Breast epithelium (tissue), 4 donors: ENCODE measurements around the gene FRS2. TPM values are rescaled to one million over a fixed set of nuclear protein-coding genes. Genes with fewer than 3 reads are reported as not detected.

Experiments
- DNase-seq, 2 donors: peaks; one replicate each; pipeline ENCODE4 v3.0.0-alpha.2; 2019; ENCODE audit warnings: low spot score in 2 of 2
- H3K27ac ChIP-seq, 2 donors: fragments of 200-600 bp; sonication (generic) in 1 of 2; one replicate each; pipeline ENCODE4 v1.5.1; 2016 to 2019; ENCODE audit warnings: mild to moderate bottlenecking in 1 of 2
- H3K27me3 ChIP-seq, 2 donors: fragments of 200-600 bp; sonication (generic) in 1 of 2; one replicate each; pipeline versions ENCODE4 v1.5.1 to v1.6.0; 2017 to 2019; ENCODE audit warnings: control low read depth in 1 of 2, mild to moderate bottlenecking in 1 of 2
- H3K36me3 ChIP-seq: fragments of 200-600 bp; one replicate; pipeline ENCODE4 v1.5.1; 2019
- H3K4me1 ChIP-seq, 2 donors: fragments of 200-600 bp; sonication (generic); one replicate each; pipeline ENCODE4 v1.5.1; 2016 to 2019; ENCODE audit warnings: control low read depth in 1 of 2
- H3K4me3 ChIP-seq, 3 donors: fragments of 200-600 bp; sonication (generic); 1 replicate in 2 of 3; 2 replicates in 1 of 3; pipeline ENCODE4 v1.5.1; 2016 to 2019; ENCODE audit warnings: mild to moderate bottlenecking in 3 of 3, moderate library complexity in 2 of 3
- H3K9me3 ChIP-seq, 2 donors: fragments of 200-600 bp; sonication (generic) in 1 of 2; one replicate each; pipeline ENCODE4 v1.5.1; 2016 to 2019; ENCODE audit warnings: control low read depth in 1 of 2
- POLR2A ChIP-seq: fragments of 450-650 bp; IDR thresholded peaks from one replicate; pipeline ENCODE4 v1.6.1; 2016; ENCODE audit warnings: antibody characterized with exemption, mild to moderate bottlenecking, moderate library complexity
- POLR2AphosphoS5 ChIP-seq, 3 donors: sonication (generic); formaldehyde crosslinking; IDR thresholded peaks; one replicate each; pipeline ENCODE4 v1.6.1; 2017; ENCODE audit warnings: antibody characterized with exemption in 3 of 3
- intact Hi-C: fragments of 100-400 bp; cut with DNase I; formaldehyde crosslinking; loops from one replicate; pipeline ENCODE4 v1.15.1; 2023; ENCODE audit warnings: low total_unique reads
- total RNA-seq, 3 donors: library from RNA; depleted of rRNA; stranded (reverse); fragments of >200 nt; gene quantifications; one replicate each; pipeline ENCODE4 v1.1.0, GENCODE V29; 2016
- TF ChIP-seq, protein P1 (sequence below), 3 donors: fragments of 450-650 bp; IDR thresholded peaks; one replicate each; pipeline ENCODE4 v1.5.1; 2016 to 2017; ENCODE audit warnings: antibody characterized with exemption in 3 of 3, mild to moderate bottlenecking in 3 of 3, moderate library complexity in 3 of 3

The FRS2 gene
- total RNA-seq, 3 donors from 2014 or later = 54.9 to 125 (median 72.4) TPM

GRCh38 chr12:69509308-69509736 lies 39.1 kb downstream of the FRS2 start:
- Histone ChIP-seq H3K4me1 (no peaks in the 10 kb centered on the region), H3K27ac (no peak overlapping the region), H3K36me3 (no peaks in the 10 kb centered on the region), H3K27me3 (no peaks in the 10 kb centered on the region), H3K9me3 (no peaks in the 10 kb centered on the region), H3K4me3 (no peak overlapping the region)
- TF ChIP-seq, protein P1, sequence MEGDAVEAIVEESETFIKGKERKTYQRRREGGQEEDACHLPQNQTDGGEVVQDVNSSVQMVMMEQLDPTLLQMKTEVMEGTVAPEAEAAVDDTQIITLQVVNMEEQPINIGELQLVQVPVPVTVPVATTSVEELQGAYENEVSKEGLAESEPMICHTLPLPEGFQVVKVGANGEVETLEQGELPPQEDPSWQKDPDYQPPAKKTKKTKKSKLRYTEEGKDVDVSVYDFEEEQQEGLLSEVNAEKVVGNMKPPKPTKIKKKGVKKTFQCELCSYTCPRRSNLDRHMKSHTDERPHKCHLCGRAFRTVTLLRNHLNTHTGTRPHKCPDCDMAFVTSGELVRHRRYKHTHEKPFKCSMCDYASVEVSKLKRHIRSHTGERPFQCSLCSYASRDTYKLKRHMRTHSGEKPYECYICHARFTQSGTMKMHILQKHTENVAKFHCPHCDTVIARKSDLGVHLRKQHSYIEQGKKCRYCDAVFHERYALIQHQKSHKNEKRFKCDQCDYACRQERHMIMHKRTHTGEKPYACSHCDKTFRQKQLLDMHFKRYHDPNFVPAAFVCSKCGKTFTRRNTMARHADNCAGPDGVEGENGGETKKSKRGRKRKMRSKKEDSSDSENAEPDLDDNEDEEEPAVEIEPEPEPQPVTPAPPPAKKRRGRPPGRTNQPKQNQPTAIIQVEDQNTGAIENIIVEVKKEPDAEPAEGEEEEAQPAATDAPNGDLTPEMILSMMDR (IDR thresholded peaks at IDR 0.05) = no peak
- TF ChIP-seq POLR2A (no peak), POLR2AphosphoS5 (IDR thresholded peaks at IDR 0.05) (no peak)
- DNase-seq = no peak
- intact Hi-C loops = no loop called here

- Histone ChIP-seq H3K9me3 (no peaks in the 10 kb centered on the region), H3K36me3 (no peaks in the 10 kb centered on the region), H3K27ac (no peak overlapping the region), H3K4me1 (no peaks in the 10 kb centered on the region), H3K4me3 (no peak overlapping the region), H3K27me3 (no peaks in the 10 kb centered on the region)
- TF ChIP-seq POLR2AphosphoS5 (IDR thresholded peaks at IDR 0.05) = no peak
- intact Hi-C loops = no loop called here
- no peak for DNase-seq
Measured at GRCh38 chr12:69509904-69510827, 40.0 kb downstream of the FRS2 start.

- Histone ChIP-seq H3K27ac (no peak overlapping the region), H3K4me1 (no peaks in the 10 kb centered on the region), H3K4me3 (no peak overlapping the region), H3K9me3 (no peaks in the 10 kb centered on the region), H3K36me3 (no peaks in the 10 kb centered on the region), H3K27me3 (no peaks in the 10 kb centered on the region)
- no peak for DNase-seq
- TF ChIP-seq POLR2A (no peak), POLR2AphosphoS5 (IDR thresholded peaks at IDR 0.05) (no peak)
- TF ChIP-seq, protein P1 (IDR thresholded peaks at IDR 0.05) = no peak
- intact Hi-C loops = no loop called here
Measured at GRCh38 chr12:69511016-69511415, 40.8 kb downstream of the FRS2 start.

DNA sequence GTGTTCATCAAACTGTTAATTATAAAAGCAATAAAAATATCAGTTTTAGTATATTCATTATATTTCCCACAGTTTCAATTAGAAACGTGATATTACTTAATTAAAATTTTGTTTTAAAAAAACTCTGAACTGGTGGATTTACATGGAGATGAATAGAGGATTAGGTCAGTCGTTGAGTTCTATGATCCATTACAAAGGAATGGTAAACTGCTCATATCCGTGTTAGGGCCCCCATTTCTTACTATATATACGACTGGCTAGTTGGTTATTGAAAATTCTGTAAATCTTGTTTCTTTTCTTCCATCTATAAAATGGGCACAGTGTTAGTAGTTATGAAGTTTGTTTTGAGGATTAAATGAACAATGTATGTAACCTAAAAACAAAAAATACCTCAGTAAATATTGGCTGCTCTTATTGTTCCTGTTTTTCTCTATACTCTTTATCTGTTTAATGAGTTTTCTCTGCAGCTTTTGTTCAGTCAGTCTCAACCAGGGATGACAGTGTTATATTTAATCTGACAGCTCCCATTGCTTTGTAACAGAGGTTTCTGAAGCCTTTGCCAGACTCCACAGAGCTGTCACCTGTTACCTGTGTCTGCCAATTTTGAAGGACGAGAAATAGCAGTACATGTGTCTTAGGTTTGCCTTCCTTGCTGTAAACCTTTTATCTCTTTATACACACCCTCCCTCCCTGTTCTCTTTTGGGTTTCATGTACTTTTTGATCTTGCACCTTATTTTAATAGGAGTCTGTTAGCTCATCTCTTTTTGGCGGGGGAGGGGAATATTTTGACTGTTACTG lies 41.5 kb downstream of the FRS2 start:
- Histone ChIP-seq H3K27ac (no peak overlapping the region), H3K4me3 (no peak overlapping the region), H3K4me1 (no peaks in the 10 kb centered on the region), H3K9me3 (no peaks in the 10 kb centered on the region), H3K36me3 (no peaks in the 10 kb centered on the region), H3K27me3 (no peaks in the 10 kb centered on the region)
- TF ChIP-seq, protein P1 (IDR thresholded peaks at IDR 0.05) = no peak
- no peak for TF ChIP-seq POLR2A
- no peak for TF ChIP-seq POLR2AphosphoS5 (IDR thresholded peaks at IDR 0.05)
- intact Hi-C loops = no loop called here
- DNase-seq = no peak

DNA sequence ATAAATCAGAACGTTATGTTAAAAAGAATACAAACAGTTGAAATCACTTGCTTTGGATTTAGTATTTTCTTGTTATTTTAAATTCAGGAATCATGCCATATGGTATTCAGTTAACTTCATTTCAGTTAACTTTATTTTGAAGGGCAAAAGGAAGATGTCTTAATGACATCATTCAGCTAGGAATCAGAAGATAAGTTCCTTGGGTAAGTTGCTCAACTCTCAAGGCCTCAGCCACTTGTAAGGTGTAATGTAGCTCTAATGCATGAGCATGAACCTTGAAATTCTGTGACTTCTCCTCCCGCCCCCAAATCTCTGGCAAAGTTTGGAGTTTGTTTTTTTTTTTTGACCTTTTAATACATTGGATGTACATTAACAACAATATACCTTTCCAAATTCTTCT lies 42.6 kb downstream of the FRS2 start:
- no peak overlapping the region for H3K4me3 ChIP-seq
- no peak overlapping the region for H3K27ac ChIP-seq
- intact Hi-C loops = no loop called here
- no peaks in the 10 kb centered on the region for H3K4me1 ChIP-seq
- TF ChIP-seq, protein P1 (IDR thresholded peaks at IDR 0.05) = no peak
- TF ChIP-seq POLR2A = no peak
- TF ChIP-seq POLR2AphosphoS5 (IDR thresholded peaks at IDR 0.05) = no peak
- no peaks in the 10 kb centered on the region for H3K9me3 ChIP-seq
- H3K27me3 ChIP-seq = no peaks in the 10 kb centered on the region
- no peak for DNase-seq
- no peaks in the 10 kb centered on the region for H3K36me3 ChIP-seq
